IPS DF 4.7 (cell line): ENCODE measurements around the gene DR1.
A peak's percentile ranks its signal among the peaks of the same experiment; 100 is the strongest.
"Not testable (repeated sequence)": the region's sequence is repeated elsewhere in the genome, so short reads cannot be mapped to it uniquely, and the experiment has no call there.

Source experiments
- DNase-seq: peaks from one replicate; pipeline ENCODE4 v3.0.0-alpha.2; 2013; ENCODE audit warnings: low spot score; ENCODE audit errors: extremely low read depth

The DR1 gene

DNA sequence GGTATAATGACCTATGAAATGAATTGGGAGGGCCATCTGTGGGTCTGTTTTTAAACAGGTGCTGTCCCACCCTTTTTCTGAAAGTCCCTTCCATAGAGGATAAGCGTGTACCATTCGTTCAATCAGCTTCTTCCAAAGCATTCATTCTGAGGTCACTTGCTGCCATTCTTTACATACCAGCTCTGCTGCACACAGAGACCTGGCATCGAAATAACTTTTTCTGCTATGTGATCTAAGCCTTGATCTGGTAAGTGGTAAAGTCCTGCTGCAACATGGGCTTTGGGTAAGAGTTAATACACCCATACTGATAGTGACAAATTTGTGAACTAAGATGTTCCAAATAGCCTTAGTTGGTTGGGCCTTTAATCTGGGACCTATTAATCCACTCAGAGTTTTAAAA, 38.9 kb downstream of the DR1 start:
- no peak for DNase-seq

- DNase-seq, result not testable (repeated sequence)
These were observed 40.6 kb downstream of the DR1 start for GRCh38 chr1:93386268-93386667.

DNA sequence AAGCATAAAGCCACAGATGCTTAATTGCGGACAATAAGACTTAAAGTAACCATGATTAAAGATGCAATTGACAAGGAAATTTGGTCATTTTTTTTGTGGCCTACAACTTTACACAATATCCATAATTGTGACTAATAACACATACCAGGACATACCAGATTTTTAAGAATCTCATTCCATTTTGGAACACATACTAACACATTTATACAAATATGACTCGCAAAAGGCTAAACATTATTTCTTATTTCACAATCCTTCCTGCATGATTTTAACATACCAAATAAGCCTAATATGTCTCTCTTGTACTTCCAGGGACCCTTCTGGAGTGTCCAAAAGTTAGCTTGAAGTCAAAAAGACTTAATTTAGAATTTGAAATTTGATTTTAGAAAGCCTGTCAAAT, 48.8 kb downstream of the DR1 start:
- DNase-seq, result no peak

DNA sequence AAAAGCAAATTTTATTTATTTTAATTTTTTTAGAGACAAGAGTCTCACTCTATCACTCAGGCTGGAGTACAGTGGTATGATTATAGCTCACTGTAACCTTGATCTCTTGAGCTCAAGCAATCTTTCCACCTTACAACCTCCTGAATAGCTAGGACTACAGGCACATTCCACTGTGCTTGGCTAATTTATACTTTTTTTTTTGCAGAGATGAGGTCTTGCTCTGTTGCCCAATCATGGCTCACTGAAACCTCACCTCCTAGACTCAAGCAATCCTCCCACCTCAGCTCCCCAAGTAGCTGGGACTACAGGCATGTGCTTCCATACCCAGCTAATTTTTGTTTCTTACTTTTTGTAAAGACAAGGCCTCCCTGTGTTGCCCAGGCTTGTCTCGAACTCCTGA, 49.5 kb downstream of the DR1 start:
- DNase-seq, result no peak

DNA sequence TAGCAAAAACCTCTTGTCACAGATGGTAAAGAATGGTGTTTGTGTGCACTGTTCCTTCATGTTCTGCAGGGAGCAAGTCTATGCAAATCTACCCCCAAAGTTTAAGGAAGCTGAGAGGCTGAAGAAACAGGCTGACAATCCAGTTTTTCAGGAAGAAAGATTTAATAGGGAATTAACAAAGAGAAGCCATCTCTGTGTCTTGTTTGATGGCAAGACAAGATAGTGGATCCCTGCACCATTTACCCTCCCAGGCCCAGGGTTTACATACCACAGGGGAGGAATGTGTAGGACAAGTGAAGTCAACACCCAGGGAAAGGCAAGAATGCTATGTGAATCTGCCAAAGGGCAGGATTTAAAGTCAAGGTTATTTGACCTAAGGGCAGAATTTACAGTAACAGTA, 54.1 kb downstream of the DR1 start:
- no peak for DNase-seq

DNA sequence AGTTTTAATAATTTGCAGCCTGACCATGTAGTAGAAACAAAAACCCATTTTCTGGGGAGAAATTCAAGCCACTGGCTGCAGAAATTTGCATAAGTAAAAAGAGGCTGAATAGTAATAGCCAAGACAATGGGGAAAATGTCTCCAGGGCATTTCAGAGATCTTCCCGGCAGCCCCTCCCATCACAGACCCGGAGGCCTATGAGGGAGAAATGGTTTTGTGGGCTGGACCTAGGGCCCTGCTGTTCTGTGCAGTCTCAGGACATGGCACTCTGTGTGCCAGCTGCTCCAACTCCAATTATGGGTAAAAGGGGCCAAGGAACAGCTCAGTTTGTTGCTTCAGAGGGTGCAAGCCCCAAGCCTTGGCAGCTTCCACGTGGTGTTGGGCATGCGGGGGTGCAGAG, 62.5 kb downstream of the DR1 start:
- DNase-seq, result no peak

- DNase-seq, result peak; percentile 33
These were observed 65.3 kb downstream of the DR1 start for GRCh38 chr1:93411000-93411399.

GRCh38 chr1:93414749-93415148, 69.0 kb downstream of the DR1 start:
- no peak for DNase-seq

DNA sequence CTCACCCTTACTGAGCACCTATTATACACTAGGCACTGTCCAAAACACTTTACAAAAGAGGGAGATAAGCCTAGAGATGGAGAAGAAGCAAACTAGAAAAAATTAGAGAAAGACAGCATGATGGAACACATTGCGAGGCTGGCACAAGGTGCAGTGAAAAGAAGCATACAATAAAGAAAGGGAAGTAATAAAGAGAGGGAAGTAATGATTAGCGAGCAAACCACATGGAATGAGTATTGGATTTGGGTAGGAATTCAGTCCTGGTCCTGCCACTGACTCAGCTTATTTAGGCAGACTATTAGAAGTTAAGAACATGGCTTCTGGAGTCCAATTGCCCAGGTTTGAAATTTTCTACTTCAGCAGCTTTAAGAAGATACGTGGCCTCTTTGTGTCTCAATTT, 69.6 kb downstream of the DR1 start:
- no peak for DNase-seq

DNA sequence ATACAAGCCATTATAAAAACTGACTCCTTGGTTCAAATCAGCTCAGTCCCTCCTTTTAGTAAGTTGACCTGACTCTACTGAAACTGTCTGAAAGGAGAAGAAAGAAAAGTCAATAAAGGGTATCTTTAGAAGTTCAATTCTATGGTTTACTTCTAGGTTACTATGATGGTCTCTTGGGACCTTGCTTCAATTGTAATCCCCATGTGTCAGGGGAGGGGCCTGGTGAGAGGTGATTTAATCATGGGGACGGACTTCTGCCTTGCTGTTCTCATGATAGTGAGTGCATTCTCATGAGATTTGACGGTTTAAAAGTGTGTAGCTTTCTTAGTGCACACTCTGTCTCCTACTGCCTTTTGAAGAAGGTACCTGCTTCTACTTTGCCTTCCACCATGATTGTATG, 70.5 kb downstream of the DR1 start:
- DNase-seq, result no peak
